H1 (cell line): ENCODE results near the gene SBNO2. TPM values are rescaled to one million over a fixed set of nuclear protein-coding genes. Genes with fewer than 3 reads are reported as not detected.

Experiments used
- BACH1 ChIP-seq: IDR thresholded peaks from 2 replicates; pipeline ENCODE4 v1.6.1; 2012; ENCODE audit warnings: low read length, improper control_type of control experiment
- CBX8 ChIP-seq: fragments of 300-800, 300-1000 bp; sonication (generic); IDR thresholded peaks from 2 replicates; pipeline ENCODE4 v1.7.1; 2016; ENCODE audit warnings: low read depth, low read length, borderline replicate concordance
- CHD1 ChIP-seq: IDR thresholded peaks from 2 replicates; pipeline ENCODE4 v1.6.1; 2012; ENCODE audit warnings: low read depth, low read length, improper control_type of control experiment
- CTBP2 ChIP-seq: IDR thresholded peaks from 2 replicates; pipeline ENCODE4 v1.7.0; 2011; ENCODE audit warnings: borderline replicate concordance, mild to moderate bottlenecking, moderate library complexity, mixed read lengths, low read length; ENCODE audit not compliant: insufficient read depth, insufficient read length
- HDAC2 ChIP-seq, 2 experiments: fragments of 300-600 bp in 1 of 2; sonication (generic) in 1 of 2; IDR thresholded peaks; 2 replicates each; pipeline ENCODE4 v1.6.1; 2011 to 2012; ENCODE audit warnings: low read depth in 2 of 2, low read length in 2 of 2, mild to moderate bottlenecking in 2 of 2, moderate library complexity in 2 of 2, borderline replicate concordance in 1 of 2, inconsistent platforms in 1 of 2
- HDAC6 ChIP-seq: IDR thresholded peaks from one replicate; pipeline ENCODE4 v1.7.1; 2012; ENCODE audit warnings: low read depth, mild to moderate bottlenecking, inconsistent platforms, low read length, moderate library complexity
- JUN ChIP-seq: IDR thresholded peaks from 2 replicates; pipeline ENCODE4 v1.6.1; 2011; ENCODE audit warnings: low read depth, mild to moderate bottlenecking, improper control_type of control experiment, low read length
- NANOG ChIP-seq: IDR thresholded peaks from 2 replicates; pipeline ENCODE4 v1.6.1; 2011; ENCODE audit warnings: low read length, low read depth, mild to moderate bottlenecking, inconsistent platforms; ENCODE audit not compliant: insufficient read depth, poor library complexity, severe bottlenecking
- SIRT6 ChIP-seq: IDR thresholded peaks from one replicate; pipeline ENCODE4 v1.7.1; 2012; ENCODE audit warnings: low read length, inconsistent platforms
- SRF ChIP-seq: IDR thresholded peaks from 2 replicates; pipeline ENCODE4 v1.6.1; 2011; ENCODE audit warnings: mild to moderate bottlenecking, low read depth, low read length, moderate library complexity
- polyA plus RNA-seq, 7 experiments: library from polyadenylated mRNA; depleted of rRNA in 3 of 7; stranded (reverse) in 5 of 7; unstranded in 2 of 7; fragments of >200 nt in 5 of 7; fragments of 200-250 nt in 2 of 7; gene quantifications; 1 replicate in 5 of 7; 2 replicates in 1 of 7; 4 replicates in 1 of 7; pipeline versions ENCODE4 v1.2.1 to v1.2.3, GENCODE V29; 2011 to 2013; ENCODE audit warnings: missing spikeins in 2 of 7, mixed read lengths in 2 of 7
- total RNA-seq: library from RNA; stranded (reverse); fragmentation: NEBNext Ultra II Directional; extraction: Animal tissue kit (Norgen Biotek cat#: 25700); gene quantifications from 2 replicates; pipeline ENCODE4 v1.2.1, GENCODE V29; 2021
- TF ChIP-seq, protein P1 (sequence below): fragments of 300-600 bp; sonication (generic); IDR thresholded peaks from 2 replicates; pipeline ENCODE4 v1.7.1; 2012; ENCODE audit warnings: low read length, moderate library complexity, mild to moderate bottlenecking, inconsistent platforms; ENCODE audit not compliant: insufficient replicate concordance

Gene SBNO2
- total and polyA plus RNA-seq, 2 of the 8 experiments (the other 6 are each of a cell fraction or from before 2014, with no cell fraction given), result 12.2 to 31.4 TPM

DNA sequence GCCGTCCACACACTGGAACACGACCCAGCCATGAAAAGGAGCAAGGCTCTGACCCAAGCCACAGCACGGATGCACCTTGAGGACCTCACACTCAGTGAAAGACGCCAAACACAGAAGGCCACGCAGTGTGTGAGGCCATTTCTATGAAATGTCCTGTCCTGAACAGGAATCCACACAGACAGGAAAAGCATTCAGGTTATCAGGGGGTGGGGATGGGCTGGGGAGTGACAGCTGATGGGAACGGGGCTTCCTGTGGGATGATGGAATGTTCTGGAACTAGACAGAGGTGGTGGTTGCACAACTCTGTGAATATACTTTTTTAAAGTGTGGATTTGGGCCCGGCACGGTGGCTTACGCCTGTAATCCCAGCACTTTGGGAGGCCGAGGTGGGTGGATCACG, 39.6 kb downstream of the SBNO2 start (continued):
- TF ChIP-seq, protein P1, sequence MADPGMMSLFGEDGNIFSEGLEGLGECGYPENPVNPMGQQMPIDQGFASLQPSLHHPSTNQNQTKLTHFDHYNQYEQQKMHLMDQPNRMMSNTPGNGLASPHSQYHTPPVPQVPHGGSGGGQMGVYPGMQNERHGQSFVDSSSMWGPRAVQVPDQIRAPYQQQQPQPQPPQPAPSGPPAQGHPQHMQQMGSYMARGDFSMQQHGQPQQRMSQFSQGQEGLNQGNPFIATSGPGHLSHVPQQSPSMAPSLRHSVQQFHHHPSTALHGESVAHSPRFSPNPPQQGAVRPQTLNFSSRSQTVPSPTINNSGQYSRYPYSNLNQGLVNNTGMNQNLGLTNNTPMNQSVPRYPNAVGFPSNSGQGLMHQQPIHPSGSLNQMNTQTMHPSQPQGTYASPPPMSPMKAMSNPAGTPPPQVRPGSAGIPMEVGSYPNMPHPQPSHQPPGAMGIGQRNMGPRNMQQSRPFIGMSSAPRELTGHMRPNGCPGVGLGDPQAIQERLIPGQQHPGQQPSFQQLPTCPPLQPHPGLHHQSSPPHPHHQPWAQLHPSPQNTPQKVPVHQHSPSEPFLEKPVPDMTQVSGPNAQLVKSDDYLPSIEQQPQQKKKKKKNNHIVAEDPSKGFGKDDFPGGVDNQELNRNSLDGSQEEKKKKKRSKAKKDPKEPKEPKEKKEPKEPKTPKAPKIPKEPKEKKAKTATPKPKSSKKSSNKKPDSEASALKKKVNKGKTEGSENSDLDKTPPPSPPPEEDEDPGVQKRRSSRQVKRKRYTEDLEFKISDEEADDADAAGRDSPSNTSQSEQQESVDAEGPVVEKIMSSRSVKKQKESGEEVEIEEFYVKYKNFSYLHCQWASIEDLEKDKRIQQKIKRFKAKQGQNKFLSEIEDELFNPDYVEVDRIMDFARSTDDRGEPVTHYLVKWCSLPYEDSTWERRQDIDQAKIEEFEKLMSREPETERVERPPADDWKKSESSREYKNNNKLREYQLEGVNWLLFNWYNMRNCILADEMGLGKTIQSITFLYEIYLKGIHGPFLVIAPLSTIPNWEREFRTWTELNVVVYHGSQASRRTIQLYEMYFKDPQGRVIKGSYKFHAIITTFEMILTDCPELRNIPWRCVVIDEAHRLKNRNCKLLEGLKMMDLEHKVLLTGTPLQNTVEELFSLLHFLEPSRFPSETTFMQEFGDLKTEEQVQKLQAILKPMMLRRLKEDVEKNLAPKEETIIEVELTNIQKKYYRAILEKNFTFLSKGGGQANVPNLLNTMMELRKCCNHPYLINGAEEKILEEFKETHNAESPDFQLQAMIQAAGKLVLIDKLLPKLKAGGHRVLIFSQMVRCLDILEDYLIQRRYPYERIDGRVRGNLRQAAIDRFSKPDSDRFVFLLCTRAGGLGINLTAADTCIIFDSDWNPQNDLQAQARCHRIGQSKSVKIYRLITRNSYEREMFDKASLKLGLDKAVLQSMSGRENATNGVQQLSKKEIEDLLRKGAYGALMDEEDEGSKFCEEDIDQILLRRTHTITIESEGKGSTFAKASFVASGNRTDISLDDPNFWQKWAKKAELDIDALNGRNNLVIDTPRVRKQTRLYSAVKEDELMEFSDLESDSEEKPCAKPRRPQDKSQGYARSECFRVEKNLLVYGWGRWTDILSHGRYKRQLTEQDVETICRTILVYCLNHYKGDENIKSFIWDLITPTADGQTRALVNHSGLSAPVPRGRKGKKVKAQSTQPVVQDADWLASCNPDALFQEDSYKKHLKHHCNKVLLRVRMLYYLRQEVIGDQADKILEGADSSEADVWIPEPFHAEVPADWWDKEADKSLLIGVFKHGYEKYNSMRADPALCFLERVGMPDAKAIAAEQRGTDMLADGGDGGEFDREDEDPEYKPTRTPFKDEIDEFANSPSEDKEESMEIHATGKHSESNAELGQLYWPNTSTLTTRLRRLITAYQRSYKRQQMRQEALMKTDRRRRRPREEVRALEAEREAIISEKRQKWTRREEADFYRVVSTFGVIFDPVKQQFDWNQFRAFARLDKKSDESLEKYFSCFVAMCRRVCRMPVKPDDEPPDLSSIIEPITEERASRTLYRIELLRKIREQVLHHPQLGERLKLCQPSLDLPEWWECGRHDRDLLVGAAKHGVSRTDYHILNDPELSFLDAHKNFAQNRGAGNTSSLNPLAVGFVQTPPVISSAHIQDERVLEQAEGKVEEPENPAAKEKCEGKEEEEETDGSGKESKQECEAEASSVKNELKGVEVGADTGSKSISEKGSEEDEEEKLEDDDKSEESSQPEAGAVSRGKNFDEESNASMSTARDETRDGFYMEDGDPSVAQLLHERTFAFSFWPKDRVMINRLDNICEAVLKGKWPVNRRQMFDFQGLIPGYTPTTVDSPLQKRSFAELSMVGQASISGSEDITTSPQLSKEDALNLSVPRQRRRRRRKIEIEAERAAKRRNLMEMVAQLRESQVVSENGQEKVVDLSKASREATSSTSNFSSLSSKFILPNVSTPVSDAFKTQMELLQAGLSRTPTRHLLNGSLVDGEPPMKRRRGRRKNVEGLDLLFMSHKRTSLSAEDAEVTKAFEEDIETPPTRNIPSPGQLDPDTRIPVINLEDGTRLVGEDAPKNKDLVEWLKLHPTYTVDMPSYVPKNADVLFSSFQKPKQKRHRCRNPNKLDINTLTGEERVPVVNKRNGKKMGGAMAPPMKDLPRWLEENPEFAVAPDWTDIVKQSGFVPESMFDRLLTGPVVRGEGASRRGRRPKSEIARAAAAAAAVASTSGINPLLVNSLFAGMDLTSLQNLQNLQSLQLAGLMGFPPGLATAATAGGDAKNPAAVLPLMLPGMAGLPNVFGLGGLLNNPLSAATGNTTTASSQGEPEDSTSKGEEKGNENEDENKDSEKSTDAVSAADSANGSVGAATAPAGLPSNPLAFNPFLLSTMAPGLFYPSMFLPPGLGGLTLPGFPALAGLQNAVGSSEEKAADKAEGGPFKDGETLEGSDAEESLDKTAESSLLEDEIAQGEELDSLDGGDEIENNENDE, result no peak
- TF ChIP-seq CBX8 (no peak), SRF (no peak), CTBP2 (no peak), BACH1 (no peak), HDAC6 (no peak), HDAC2 (IDR thresholded peaks at IDR 0.05; ENCODE audit: borderline replicate concordance in 1 of 2, low read depth in 2 of 2, low read length in 2 of 2) (no peak), SIRT6 (no peak), NANOG (no peak), JUN (no peak), CHD1 (no peak)
